NCI-H128 (cell line): ENCODE data around the gene CNN1.
"Not testable (repeated sequence)": the region's sequence is repeated elsewhere in the genome, so short reads cannot be mapped to it uniquely, and the experiment has no call there.

ENCODE experiments used
- DNase-seq: peaks from one replicate; lab custom pipeline; 2025; ENCODE audit not compliant: unreplicated experiment; lab: John Stamatoyannopoulos, UW

The CNN1 gene

DNA sequence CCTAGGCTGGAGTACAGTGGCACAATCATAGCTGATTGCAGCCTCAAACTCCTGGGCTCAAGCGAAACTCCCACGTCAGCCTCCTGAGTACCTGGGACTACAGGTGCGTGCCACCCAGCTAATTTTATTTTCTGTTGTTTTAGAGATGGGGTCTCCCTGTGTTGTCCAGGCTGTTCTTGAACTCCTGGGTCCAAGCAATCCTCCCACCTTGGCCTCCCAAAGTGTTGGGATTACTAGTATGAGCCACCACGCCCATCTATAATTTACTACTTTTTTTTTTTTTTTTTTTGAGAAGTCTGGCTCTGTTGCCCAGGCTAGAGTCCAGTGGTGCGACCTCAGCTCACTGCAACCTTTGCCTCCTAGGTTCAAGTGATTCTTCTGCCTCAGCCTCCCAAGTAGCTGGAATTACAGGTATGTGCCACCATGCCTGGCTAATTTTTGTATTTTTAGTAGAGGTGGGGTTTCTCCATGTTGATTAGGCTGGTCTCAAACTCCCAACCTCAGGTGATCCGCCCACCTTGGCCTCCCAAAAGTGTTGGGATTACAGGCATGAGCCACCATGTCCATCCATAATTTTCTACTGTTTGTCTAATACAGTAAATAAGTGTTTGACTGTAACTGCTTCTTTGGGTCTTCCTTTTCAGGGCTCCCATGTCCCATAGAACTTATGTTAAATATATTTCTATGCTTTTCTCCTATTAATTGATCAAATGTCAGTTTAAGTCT lies 25.6 kb downstream of the CNN1 start:
- not testable (repeated sequence) for DNase-seq

DNA sequence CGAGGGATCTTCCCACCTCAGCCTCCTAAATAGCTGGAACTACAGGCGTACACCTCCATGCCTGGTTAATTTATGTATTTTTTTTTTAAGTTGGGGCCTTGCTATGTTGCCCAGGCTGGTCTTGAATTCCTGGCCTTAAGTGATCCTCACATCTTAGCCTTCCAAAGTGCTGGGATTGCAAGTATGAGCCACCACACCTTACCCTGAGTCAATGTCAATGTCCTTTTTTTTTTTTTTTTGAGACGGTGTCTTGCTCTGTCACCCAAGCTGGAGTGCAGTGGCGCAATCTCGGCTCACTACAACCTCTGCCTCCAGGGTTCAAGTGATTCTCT lies 27.0 kb downstream of the CNN1 start:
- not testable (repeated sequence) for DNase-seq

DNA sequence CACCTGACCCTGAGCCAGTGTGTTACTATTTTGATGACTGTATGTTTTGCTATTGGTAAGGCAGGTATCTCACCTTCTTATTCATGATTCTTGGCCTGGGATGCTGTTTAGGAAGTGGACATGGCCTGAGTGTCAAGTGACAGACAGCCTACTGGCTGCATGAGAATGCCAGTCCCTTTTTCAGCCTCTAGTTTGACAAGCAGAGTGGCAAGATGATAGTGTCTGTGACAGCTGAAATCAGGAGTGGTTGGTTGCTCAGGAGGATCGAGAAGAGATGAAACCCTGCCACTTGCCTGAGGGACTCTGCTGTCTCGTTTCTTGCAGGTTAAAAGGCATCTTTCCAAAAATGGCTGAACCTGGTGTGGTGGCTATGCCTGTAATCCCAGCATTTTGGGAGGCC lies 27.5 kb downstream of the CNN1 start:
- no peak for DNase-seq

DNA sequence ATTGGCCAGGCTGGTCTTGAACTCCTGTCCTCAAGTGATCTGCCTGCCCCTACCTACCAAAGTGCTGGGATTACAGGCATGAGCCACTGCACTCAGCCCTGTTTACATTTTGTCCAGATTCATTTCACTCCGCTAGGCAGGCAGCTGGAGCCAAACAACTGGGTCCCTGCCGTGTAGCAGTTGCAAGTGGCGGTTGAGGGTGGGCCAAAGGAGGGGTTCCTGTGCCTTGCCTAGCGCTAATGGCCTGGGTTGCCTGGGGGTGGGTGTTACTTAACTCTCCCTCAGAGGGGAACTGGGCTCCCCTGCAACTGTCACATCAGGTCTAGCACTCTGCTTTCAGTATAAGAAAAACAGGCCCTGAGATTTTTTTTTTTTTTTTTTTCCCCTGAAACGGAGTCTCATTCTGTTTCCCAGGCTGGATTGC lies 31.4 kb downstream of the CNN1 start:
- no peak for DNase-seq

DNA sequence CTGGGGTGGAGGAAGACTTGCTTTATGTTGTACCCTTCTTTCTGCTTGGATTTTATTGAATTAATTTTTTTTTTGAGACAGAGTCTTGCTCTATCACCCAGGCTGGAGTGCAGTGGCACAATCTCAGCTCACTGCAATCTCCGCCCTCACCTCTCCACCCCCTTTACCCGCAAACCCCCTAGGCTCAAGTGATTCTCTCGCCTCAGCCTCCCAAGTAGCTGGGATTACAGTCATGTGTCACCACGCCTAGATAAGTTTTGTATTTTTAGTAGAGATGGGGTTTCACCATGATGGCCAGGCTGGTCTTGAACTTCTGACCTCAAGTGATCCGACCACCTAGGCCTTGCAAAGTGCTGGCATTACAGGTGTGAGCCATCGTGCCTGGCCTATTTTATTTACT lies 34.7 kb downstream of the CNN1 start:
- not testable (repeated sequence) for DNase-seq

DNA sequence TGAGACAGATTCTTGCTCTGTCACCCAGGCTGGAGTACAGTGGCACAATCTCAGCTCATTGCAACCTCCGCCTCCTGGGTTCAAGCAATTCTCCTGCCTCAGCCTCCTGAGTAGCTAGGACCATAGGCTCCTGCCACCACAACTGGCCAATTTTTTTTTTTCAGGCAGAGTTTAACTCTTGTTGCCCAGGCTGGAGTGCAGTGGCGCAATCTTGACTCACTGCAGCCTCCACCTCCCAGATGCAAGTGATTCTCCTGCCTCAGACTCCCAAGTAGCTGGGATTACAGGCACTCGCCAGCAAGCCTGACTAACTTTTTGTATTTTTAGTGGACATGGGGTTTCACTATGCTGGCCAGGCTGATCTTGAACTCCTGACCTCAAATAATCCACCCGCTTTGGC lies 35.1 kb downstream of the CNN1 start:
- not testable (repeated sequence) for DNase-seq

DNA sequence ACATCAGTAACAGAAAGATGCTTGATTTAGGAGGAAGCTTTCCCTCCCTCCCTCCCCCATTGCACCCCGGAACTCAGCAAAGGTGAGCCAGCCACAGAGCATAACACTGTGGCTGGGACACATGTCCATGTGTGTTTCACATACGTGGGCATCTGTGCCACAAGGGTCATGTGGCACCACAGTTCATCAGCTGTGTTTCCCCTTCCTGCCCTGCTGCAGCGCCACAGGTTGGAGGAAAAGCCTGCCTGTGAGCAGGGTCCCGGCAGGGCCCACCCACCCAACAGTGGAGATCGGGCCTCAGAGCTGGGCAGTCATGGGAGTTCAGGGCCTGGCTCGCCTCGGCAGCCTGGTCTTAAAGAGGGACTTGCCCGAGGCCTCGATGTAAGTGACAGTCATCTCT lies 36.0 kb downstream of the CNN1 start:
- DNase-seq, result no peak

DNA sequence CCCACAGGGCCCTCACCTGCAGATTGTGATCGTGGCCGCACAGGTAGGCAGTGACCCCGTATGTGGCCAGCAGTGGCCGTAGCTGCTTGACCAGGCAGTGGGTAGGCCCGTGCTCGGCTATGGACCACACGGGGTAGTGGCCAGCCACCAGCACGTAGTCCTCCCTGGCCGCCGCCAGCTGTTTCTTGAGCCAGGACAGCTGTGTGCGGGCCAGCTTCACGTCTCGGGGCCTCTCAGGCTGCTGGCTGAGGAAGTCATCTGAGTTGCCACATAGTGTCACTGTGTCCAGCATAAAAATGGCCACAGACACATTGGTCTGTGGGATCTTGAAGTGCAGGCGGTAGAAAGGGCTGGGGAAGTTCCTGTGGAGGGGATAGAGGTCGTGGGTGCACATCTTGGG lies 37.6 kb downstream of the CNN1 start:
- no peak for DNase-seq

DNA sequence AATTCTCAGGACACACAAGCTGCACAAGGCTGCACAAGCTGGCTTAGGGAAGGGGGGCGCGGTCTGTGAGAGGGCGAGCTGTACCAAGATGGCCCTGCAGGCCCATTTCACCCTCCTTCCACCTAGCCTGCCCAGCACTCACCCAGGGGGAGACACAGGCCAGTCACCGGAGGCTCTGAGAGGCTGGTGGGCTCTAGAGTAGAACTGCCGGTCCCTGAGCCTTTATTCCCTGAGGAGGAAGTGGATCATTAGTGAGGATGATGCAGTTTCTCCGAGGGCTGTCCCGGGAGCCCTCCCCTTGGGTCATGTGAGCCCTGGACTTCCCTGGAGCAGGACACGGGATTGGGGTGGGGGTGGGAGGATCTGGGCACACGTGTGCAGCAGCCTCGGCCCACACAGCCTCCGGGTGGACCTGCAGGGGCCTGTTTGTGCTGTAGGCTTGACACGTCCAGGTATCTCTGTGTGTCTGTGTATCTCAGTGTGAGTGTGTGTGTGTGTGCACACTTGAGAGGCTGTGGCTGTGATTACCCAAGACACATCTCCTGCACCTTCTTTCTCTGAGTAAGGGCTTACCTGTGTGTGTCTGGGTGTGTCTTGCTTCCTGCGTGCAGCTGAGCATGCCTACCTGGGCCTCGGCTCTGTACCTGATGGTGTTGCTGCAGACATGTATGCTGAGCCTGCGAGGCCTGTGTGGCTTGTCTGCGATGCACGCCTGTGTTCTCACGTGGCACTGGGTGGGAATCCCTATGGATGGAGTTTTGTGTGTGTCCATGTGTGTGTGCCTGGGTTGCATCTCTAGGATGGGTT lies 39.0 kb downstream of the CNN1 start, which contains the start of gene ACP5:
Gene ACP5, minus strand, starts transcription at position 195 of the 807 bp plus-strand sequence. CDS start 328 bp downstream, outside the sequence.
- DNase-seq, result no peak

DNA sequence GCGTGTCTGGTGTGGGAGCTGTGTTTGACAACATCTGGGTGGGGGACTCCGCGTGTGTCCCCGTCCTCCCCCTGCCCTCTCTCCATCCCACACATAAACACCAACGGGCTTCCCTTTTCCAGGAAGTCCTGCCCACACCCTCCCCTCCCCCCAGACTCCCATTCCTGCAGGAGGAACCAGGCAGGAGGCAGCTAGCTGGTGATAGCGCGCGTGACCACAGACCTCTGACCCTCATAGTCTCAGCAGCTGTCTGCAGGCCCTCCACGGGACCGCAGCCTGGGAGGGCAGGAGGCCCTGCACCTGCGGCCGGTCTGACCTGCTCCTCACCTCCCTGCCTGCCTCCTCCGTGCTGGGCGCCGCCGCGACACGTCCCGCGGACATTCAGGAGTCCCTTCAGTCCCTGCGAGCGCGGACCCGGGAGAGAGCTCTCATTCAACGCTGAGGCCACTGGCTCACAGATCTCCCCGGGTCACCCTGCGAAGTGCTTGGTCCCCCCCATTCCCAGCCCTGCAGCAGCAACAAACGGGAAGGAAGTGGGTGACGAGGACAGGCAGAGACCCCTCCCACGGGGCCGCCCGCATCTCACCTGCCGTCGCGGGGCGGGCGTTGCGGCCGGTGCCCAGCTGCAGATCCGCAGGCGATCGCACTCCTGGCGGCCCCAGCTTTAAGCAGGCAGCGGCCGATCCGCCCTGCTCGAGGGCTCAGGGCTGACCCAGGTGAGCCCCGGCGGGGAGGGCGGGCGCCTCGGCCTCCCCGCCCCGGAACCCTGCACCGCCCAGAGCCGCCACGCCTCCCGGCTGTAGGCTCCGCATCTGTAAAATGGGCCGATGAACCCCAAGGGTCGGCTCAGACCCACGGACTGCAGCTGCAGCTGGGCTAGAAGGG lies 39.8 kb downstream of the CNN1 start:
- DNase-seq, result no peak

DNA sequence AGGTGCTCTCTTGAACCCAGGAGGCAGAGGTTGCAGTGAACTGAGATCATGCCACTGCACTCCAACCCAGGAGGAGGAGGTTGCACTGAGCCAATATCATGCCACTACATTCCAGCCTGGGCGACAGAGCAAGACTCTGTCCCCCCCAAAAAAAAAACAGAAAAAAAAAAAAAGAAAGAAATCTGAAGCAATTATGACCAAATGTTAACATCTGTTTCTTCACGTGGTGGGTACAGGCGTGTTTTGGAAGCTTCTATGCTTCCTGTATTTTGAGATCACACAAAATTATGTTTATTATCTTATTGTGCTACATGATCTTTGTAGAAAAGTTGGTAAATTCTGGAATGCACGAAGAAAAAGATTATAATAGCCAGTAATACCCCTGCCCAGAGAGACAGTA lies 41.5 kb downstream of the CNN1 start:
- DNase-seq, result no peak

DNA sequence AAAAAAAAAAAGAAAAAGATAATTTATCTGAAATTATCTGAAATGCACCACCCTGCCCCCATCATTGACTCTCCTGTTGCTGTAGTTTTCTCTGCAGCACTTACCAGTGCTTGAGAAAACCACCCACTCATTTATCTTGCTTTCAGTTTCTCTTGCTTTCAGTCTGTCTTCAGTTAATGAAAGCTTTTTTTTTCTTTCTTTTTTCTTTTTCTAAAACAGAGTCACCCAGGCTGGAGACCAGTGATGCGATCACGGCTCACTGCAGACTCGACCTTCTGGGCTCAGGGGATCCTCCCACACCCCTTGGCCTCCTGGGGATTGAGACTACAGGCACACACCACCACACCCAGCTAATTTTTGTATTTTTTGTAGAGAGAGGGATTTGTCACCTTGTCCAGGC lies 43.1 kb downstream of the CNN1 start:
- DNase-seq, result no peak

DNA sequence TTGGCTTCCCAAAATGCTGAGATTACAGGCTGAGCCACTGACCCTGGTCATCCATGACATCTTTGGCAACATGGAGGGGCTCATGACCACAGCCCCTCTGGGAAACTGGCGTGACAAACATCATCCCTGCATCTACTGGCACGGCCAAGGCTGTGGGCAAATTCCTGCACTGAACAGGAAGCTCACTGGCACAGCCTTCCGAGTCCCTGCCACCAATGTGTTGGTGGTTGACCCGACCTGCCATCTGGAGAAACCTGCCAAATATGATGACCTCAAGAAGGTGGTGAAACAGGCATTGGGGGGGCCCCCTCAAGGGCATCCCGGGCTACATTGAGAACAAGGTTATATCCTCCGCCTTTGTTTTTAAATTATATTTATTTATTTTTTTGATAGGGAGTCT lies 47.7 kb downstream of the CNN1 start:
- no peak for DNase-seq

DNA sequence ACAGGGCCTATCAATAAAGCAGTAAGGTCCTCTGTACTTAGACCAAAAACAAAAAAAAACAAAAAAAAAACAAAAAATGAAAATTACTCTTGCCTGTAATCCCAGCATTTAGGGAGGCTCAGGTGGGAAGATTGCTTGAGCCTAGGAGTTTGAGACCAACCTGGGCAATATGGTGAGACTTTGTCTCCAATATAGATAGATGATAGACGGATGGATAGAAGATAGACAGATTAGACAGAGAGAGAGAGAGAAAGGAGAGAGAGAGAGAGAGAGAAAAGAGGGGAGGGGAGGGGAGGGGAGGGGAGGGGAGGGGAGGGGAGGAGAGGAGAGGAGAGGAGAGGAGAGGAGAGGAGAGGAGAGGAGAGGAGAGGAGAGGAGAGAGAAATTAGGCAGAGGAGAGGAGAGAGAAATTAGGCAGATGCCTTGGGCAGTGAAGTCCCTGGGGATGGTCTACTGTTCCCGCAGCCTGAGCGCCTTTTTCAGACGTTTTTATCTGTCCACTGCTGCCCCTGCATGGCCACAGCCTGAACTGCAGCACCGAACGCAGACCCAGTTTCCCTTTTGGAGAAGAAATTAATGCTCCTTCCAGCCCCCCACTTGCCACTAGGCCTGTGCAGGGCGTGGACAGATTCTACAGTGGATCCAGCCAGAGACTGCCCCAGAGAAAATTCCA lies 48.8 kb downstream of the CNN1 start:
- peak; percentile 33 for DNase-seq

DNA sequence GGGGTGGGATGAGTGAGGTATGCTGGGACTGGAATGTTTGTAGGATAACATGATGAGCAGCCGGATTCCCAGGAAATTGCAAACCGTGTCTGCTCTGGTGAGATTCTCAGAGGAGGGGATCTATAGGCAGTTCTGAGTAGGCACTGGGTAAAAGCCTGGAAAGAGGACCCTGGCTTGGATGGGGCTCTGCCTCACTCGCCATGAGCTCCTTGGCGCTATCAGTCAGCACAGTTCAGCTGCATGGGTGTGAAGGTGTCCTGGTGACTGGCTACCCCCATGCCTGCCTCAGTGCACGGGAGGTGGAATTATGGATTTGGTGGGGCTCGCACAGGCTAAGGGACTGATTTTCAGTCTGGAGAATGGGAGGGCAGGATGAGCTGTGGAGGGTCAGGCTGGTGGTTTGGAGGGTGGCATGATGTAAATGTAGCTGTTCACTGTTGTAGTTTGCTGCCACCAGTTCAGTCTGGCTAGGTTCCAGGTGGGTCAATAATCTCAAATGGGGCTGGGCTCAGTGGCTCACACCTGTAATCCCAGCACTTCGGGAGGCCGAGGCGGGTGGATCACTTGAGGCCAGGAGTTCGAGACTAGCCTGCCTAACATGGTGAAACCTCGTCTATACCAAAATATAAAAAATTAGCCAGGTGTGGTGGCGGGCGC lies 49.5 kb downstream of the CNN1 start:
- no peak for DNase-seq

DNA sequence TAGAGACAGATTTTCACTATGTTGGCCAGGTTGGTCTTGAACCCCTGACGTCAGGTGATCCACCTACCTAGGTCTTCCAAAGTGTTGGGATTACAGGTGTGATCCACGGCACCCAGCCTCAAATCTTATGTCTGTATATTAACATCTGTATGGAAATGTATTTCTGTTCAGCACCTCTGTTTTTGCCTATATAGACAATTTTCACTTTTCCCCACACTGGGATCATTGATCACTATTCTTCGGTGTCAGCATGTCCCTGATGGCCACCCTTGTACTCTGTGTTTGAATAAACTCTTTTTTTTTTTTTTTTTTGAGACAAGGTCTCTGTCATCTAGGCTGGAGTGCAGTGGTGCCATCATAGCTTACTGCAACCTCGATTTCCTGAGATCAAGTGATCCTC lies 55.4 kb downstream of the CNN1 start:
- DNase-seq, result no peak

DNA sequence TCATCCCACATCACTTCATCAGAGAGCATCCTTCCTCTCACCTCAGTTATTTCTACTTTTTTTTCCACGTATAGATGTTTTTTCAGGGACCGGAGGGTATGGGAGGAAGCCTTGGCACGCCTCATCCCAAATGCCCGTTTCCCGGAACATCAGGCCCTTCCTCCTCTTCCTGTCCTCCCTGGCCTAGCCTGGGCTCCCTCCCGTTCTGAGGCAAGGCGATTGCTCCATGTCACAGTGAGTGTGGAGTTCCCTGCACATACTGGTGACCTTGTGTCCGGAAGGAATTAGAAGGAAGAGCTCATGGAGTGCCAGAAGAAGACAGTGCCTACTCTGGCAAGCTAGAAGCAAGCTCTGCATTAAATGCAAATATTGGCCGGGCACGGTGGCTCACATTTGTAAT lies 57.5 kb downstream of the CNN1 start:
- no peak for DNase-seq

DNA sequence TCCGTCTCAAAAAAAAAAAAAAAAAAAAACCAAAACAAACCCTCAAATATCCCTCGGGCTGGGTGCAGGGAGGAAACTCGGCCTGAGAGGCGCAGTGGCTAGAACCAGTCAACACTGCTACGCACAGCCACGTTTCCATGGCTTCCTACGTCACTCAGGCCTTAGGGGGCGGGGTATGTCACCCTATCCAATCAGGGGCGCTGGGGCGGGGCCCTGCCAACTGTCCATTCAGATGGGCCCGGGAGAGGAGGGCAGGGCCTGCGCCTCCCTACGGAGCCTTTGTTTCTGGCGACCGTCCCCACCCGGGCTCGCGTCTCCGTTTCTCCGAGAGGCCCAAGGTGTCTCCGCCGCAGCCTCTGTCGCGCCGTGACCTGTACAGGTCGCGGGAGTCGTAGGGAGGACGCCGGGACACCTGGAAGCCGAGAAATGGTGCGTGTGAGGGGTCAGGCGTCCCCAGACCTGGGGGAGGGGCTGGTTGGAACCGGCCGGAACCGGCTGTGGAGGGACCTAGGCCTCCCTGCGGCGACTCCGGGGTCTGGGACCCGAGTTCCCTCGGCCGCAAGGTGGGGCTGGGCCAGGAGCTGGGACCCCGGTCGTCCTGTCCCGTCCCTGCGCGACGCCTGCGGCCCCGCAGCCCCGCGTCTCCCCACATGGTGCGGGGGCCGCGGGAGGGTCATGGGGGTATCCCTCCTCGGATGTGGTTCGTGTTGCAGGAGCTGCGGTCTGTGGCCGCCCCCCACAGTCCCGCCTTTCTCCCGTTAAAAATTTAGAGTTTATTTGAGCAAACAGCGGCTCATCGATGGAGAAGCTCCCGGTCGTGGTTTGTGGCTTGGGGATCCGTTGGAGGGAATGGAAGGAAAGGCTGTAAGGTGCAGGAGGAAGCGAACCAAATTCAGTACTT lies 58.8 kb downstream of the CNN1 start, which contains the start of gene ZNF627:
Gene ZNF627, plus strand, starts transcription at position 282 of the 901 bp plus-strand sequence. Its CDS starts 145 bp downstream, at position 427.
- peak; percentile 95 for DNase-seq

DNA sequence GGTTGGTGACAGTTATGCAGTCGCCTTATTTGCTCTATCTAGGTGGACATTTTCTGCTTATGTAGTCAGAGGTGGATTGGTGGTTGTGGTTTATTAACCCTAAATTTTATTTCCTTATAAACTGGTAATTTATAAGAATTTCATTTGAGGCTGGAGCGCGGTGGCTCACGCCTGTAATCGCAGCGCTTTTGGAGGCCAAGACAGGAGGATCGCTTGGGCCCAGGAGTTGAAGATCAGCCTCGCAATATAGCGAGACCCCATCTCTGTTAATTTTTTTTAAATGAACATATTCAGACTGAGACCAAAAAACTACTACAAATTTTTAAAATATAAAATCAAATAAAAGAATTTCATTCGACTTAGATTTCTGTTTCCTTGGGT lies 59.4 kb downstream of the CNN1 start:
- DNase-seq, result no peak
